PC-9 (cell line): Measurements from ENCODE around the gene TOMT. TPM values are rescaled to one million over a fixed set of nuclear protein-coding genes. Genes with fewer than 3 reads are reported as not detected.
A peak's percentile ranks its signal among the peaks of the same experiment; 100 is the strongest.

ENCODE experiments used
- BruUV-seq: library from RNA; stranded (reverse); fragments of 400-500 nt; replicated peaks from 2 replicates; lab custom pipeline; 2021; lab: Mats Ljungman, UMichigan
- CTCF ChIA-PET: fragments of 300-600 bp; sonication (Branson Sonifier 250); formaldehyde crosslinking; loops from one replicate; lab custom pipeline; 2022; ENCODE audit warnings: antibody characterized with exemption; lab: Charles Lee
- POLR2A ChIA-PET: fragments of 300-600 bp; sonication (Branson Sonifier 250); formaldehyde crosslinking; loops from one replicate; lab custom pipeline; 2022; ENCODE audit warnings: antibody characterized with exemption; ENCODE audit not compliant: unreplicated experiment; lab: Charles Lee
- DNase-seq, 2 experiments: peaks; one replicate each; pipeline versions ENCODE4 v3.0.0 to v3.0.0-alpha.2; 2015 to 2022; ENCODE audit warnings: mixed read lengths in 1 of 2
- H2AFZ ChIP-seq: fragments of 200-600 bp; sonication (generic); 2 replicates; pipeline ENCODE4 v1.8.1; 2017; ENCODE audit warnings: antibody characterized with exemption
- H3F3A ChIP-seq: fragments of 200-600 bp; sonication (generic); 2 replicates; pipeline ENCODE4 v1.8.1; 2017; ENCODE audit warnings: antibody characterized with exemption, mild to moderate bottlenecking, low read depth; ENCODE audit not compliant: insufficient read depth
- H3K27ac ChIP-seq: fragments of 200-600 bp; sonication (generic); 2 replicates; pipeline ENCODE4 v1.6.1; 2016; ENCODE audit warnings: mixed run types
- H3K27me3 ChIP-seq: fragments of 200-600 bp; sonication (generic); 2 replicates; pipeline ENCODE4 v1.6.1; 2016; ENCODE audit warnings: low read depth, mixed run types; ENCODE audit not compliant: insufficient read depth
- H3K36me3 ChIP-seq: fragments of 200-600 bp; sonication (generic); 2 replicates; pipeline ENCODE4 v1.6.1; 2016; ENCODE audit warnings: low read depth, mixed run types
- H3K4me1 ChIP-seq: fragments of 200-600 bp; sonication (generic); replicated peaks from 2 replicates; pipeline ENCODE4 v1.6.1; 2016; ENCODE audit warnings: mixed run types; ENCODE audit not compliant: insufficient read depth
- H3K4me2 ChIP-seq: fragments of 200-600 bp; sonication (generic); 2 replicates; pipeline ENCODE4 v1.6.1; 2017; ENCODE audit warnings: mixed run types
- H3K4me3 ChIP-seq: fragments of 200-600 bp; sonication (generic); 2 replicates; pipeline ENCODE4 v1.6.1; 2016; ENCODE audit warnings: mixed run types
- H3K79me2 ChIP-seq: fragments of 200-600 bp; sonication (generic); 2 replicates; pipeline ENCODE4 v1.6.1; 2017; ENCODE audit warnings: low read depth, mixed run types
- H3K9me2 ChIP-seq: fragments of 200-600 bp; sonication (generic); 2 replicates; pipeline ENCODE4 v1.8.1; 2017; ENCODE audit warnings: mild to moderate bottlenecking; ENCODE audit not compliant: insufficient read depth
- H3K9me3 ChIP-seq: fragments of 200-600 bp; sonication (generic); 2 replicates; pipeline ENCODE4 v1.8.1; 2016; ENCODE audit warnings: low read depth; ENCODE audit not compliant: insufficient read depth
- H4K20me1 ChIP-seq: fragments of 200-600 bp; sonication (generic); 2 replicates; pipeline ENCODE4 v1.8.1; 2017; ENCODE audit not compliant: insufficient read depth
- CTCF ChIP-seq: fragments of 200-600 bp; sonication (generic); conservative IDR thresholded peaks from 2 replicates; pipeline ENCODE4 v1.6.1; 2017; ENCODE audit warnings: mixed run types, antibody characterized with exemption, mild to moderate bottlenecking, moderate library complexity
- EZH2 ChIP-seq: fragments of 200-600 bp; sonication (generic); IDR thresholded peaks from 2 replicates; pipeline ENCODE4 v1.8.0; 2017; ENCODE audit warnings: antibody characterized with exemption, low read depth
- intact Hi-C: fragments of 100-400 bp; cut with micrococcal nuclease; formaldehyde crosslinking; loops from one replicate; pipeline ENCODE4 v1.10.0; 2022; ENCODE audit not compliant: unreplicated experiment
- total RNA-seq: library from RNA; stranded (reverse); gene quantifications from 2 replicates; pipeline ENCODE4 v1.2.3, GENCODE V29; 2021

TOMT gene
- total RNA-seq, 1 experiment from 2014 or later = not detected

- Histone ChIP-seq H3K36me3 (no peaks in the 10 kb centered on the region), H3K79me2 (peaks cover 31% of the 10 kb centered on the region), H3K9me2 (no peaks in the 10 kb centered on the region), H4K20me1 (0 out of 2 replicates have a peak, but pooled peaks cover 3% of the 10 kb centered on the region), H3K27me3 (no peaks in the 10 kb centered on the region), H3K9me3 (no peaks in the 10 kb centered on the region), H3K4me1 (peaks cover 39% of the 10 kb centered on the region), H3K4me3 (peak overlapping the region; percentile 59; the same call in 1 of the 2 replicates), H3K27ac (peak overlapping the region; percentile 62), H3F3A (peaks cover 36% of the 10 kb centered on the region), H2AFZ (0 out of 2 replicates have a peak overlapping the region, but pooled peaks have one; percentile 37), H3K4me2 (peak overlapping the region; percentile 78)
- ChIA-PET CTCF (interaction anchor here (0.5 to 1.1 kb wide), 2 partner anchors 57 to 100 kb away, joined by 3 to 4 read pairs; no protein-coding TSS in a partner anchor), POLR2A (interaction anchor here (0.5 to 1.0 kb wide), 6 partner anchors 12 to 1557 kb away, joined by 3 to 6 read pairs (median 3); no protein-coding TSS in a partner anchor)
- TF ChIP-seq CTCF (no peak), EZH2 (no peak)
- DNase-seq = peak; percentile 20 to 91
- intact Hi-C loops = loop anchor here (5.0 kb wide), 2 partner anchors 140 to 155 kb away; partner anchors contain the start of genes INPPL1, RNF121 and XNDC1N
- no TSS peak for BruUV-seq
Observed at GRCh38 chr11:72081821-72082453, 23.8 kb upstream of the TOMT start.

GRCh38 chr11:72083414-72083813 lies 22.3 kb upstream of the TOMT start:
- no peak for DNase-seq
- Histone ChIP-seq H3K4me2 (no peak overlapping the region), H4K20me1 (no peaks in the 10 kb centered on the region), H3F3A (peaks cover 36% of the 10 kb centered on the region), H3K4me3 (no peak overlapping the region), H3K9me2 (no peaks in the 10 kb centered on the region), H3K27ac (no peak overlapping the region), H3K4me1 (peaks cover 27% of the 10 kb centered on the region), H3K36me3 (no peaks in the 10 kb centered on the region), H3K9me3 (no peaks in the 10 kb centered on the region), H2AFZ (no peak overlapping the region), H3K27me3 (no peaks in the 10 kb centered on the region), H3K79me2 (peaks cover 16% of the 10 kb centered on the region)
- TF ChIP-seq CTCF = no peak
- no peak for TF ChIP-seq EZH2
- intact Hi-C loops = loop anchor here (5.0 kb wide), 2 partner anchors 139 to 156 kb away; partner anchors contain the start of genes INPPL1, RNF121 and XNDC1N
- no TSS peak for BruUV-seq
- ChIA-PET CTCF (no interaction called here), POLR2A (interaction anchor here (0.6 kb wide), 1 partner anchor 156 kb away, joined by 5 read pairs; no protein-coding TSS in a partner anchor)

- Histone ChIP-seq H3K4me3 (no peak overlapping the region), H4K20me1 (no peaks in the 10 kb centered on the region), H3K27me3 (no peaks in the 10 kb centered on the region), H3F3A (peaks cover 36% of the 10 kb centered on the region), H3K36me3 (no peaks in the 10 kb centered on the region), H2AFZ (no peak overlapping the region), H3K4me2 (no peak overlapping the region), H3K4me1 (peaks cover 21% of the 10 kb centered on the region), H3K27ac (no peak overlapping the region), H3K79me2 (peaks cover 10% of the 10 kb centered on the region), H3K9me2 (no peaks in the 10 kb centered on the region), H3K9me3 (no peaks in the 10 kb centered on the region)
- ChIA-PET POLR2A (interaction anchor here (0.6 kb wide), 1 partner anchor 156 kb away, joined by 5 read pairs; no protein-coding TSS in a partner anchor), CTCF (no interaction called here)
- no peak for DNase-seq
- BruUV-seq = no TSS peak
- TF ChIP-seq EZH2 (no peak), CTCF (no peak)
- intact Hi-C loops = loop anchor here (5.0 kb wide), 2 partner anchors 138 to 157 kb away; partner anchors contain the start of genes INPPL1, RNF121 and XNDC1N
Observed at GRCh38 chr11:72084076-72084475, 21.6 kb upstream of the TOMT start.
